Measurements from ENCODE around the gene CTSA.

Gene CTSA

DNA sequence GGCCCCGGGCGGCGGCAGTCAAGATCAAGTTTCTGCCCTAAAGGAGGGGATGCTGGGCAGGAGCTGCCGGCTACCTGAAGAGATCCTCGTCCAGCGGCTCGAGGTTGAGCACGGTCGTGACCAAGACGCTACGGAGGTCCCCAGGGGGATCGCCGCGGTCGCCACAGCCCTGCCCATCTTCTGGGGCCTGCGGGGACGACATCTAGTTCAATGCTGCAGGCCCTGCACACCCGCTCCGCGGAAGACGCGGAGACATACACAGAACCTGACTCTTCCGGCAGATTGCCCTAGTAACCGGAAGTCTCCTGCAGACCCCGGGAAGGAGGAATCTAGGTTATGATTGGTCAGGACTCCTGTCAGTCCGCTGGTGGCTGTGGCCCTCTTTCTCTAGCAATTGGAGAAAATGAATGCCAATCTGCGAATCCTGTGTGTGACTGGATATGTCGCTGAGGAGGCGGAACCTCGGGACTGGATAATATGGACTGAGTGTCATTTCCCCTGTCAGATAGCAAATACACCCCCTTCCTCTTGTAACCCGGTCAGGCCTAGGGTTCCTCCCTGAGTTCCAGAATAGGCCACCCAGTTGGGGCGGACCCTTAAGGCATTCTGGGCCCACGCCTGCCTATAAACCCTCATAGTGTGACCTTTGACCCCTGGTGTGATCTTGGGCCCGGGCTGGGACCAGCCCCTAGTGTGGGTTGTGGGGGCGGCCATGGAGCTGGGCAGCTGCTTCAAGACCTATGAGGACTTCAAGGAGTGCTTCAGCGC is 33.8 kb upstream of the CTSA start, which contains the start of the genes ACOT8 and ZSWIM3:
Gene ACOT8 (minus strand): TSS at position 279 of the 768 bp plus-strand sequence. CDS start 77 bp downstream, at position 202.
Gene ZSWIM3 (plus strand): TSS at position 501 of the 768 bp plus-strand sequence. CDS start 212 bp downstream, at position 713.
- H3K4me3 ChIP-seq (replicated peaks in 1 of 2; ENCODE audit: low read depth in 2 of 2, low read length in 2 of 2): peak within 1 kb of the TSS; percentile 86 to 95
- TF ChIP-seq, protein P1, sequence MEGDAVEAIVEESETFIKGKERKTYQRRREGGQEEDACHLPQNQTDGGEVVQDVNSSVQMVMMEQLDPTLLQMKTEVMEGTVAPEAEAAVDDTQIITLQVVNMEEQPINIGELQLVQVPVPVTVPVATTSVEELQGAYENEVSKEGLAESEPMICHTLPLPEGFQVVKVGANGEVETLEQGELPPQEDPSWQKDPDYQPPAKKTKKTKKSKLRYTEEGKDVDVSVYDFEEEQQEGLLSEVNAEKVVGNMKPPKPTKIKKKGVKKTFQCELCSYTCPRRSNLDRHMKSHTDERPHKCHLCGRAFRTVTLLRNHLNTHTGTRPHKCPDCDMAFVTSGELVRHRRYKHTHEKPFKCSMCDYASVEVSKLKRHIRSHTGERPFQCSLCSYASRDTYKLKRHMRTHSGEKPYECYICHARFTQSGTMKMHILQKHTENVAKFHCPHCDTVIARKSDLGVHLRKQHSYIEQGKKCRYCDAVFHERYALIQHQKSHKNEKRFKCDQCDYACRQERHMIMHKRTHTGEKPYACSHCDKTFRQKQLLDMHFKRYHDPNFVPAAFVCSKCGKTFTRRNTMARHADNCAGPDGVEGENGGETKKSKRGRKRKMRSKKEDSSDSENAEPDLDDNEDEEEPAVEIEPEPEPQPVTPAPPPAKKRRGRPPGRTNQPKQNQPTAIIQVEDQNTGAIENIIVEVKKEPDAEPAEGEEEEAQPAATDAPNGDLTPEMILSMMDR (IDR thresholded peaks at IDR 0.05; ENCODE audit: low read depth, low read length): no peak

GRCh38 chr20:45857882-45858216 is 33.3 kb upstream of the CTSA start:
- TF ChIP-seq, protein P1 (IDR thresholded peaks at IDR 0.05; ENCODE audit: low read depth, low read length): no peak
- DNase-seq (ENCODE audit: low read depth in 2 of 2): no peak
- peak overlapping the region; percentile 63 to 86 for H3K4me3 ChIP-seq (replicated peaks in 1 of 2; ENCODE audit: low read depth in 2 of 2, low read length in 2 of 2)

More for the DNA sequence above, 33.8 kb upstream of the CTSA start, which contains the start of the genes ACOT8 and ZSWIM3:
- peak; percentile 100 for DNase-seq (ENCODE audit: low read depth in 2 of 2)

- TF ChIP-seq, protein P1 (IDR thresholded peaks at IDR 0.05; ENCODE audit: low read depth, low read length): no peak
- DNase-seq (ENCODE audit: low read depth in 2 of 2): no peak
Measured at GRCh38 chr20:45859916-45860315, 31.2 kb upstream of the CTSA start.

GRCh38 chr20:45860560-45861220 is 30.4 kb upstream of the CTSA start:
- H3K4me3 ChIP-seq (replicated peaks in 1 of 2; ENCODE audit: low read depth in 2 of 2, low read length in 2 of 2): no peak overlapping the region
- DNase-seq (ENCODE audit: low read depth in 2 of 2): no peak
- TF ChIP-seq, protein P1 (IDR thresholded peaks at IDR 0.05; ENCODE audit: low read depth, low read length): no peak

More at GRCh38 chr20:45859916-45860315, 31.2 kb upstream of the CTSA start:
- H3K4me3 ChIP-seq (replicated peaks in 1 of 2; ENCODE audit: low read depth in 2 of 2, low read length in 2 of 2): no peak overlapping the region

- peak in 1 of 2 donors; percentile 30 for DNase-seq (ENCODE audit: low read depth in 2 of 2)
- TF ChIP-seq, protein P1 (IDR thresholded peaks at IDR 0.05; ENCODE audit: low read depth, low read length): no peak
- no peak overlapping the region for H3K4me3 ChIP-seq (replicated peaks in 1 of 2; ENCODE audit: low read depth in 2 of 2, low read length in 2 of 2)
Measured at GRCh38 chr20:45861221-45862075, 29.7 kb upstream of the CTSA start.
